Brain microvascular endothelial cell (primary cell): ENCODE results near the gene PIK3AP1.
A peak's percentile ranks its signal among the peaks of the same experiment; 100 is the strongest.

Experiments
- DNase-seq: peaks from one replicate; pipeline ENCODE4 v3.0.0-alpha.2; 2020
- H3K27ac ChIP-seq: fragments of 250-450 bp; sonication (Bioruptor Pico); 2 replicates; pipeline ENCODE4 v1.5.1; 2020; ENCODE audit warnings: mild to moderate bottlenecking, moderate library complexity
- H3K27me3 ChIP-seq: fragments of 250-450 bp; sonication (Bioruptor Pico); replicated peaks from 2 replicates; pipeline ENCODE4 v1.5.1; 2020; ENCODE audit warnings: mild to moderate bottlenecking
- H3K36me3 ChIP-seq: fragments of 250-450 bp; sonication (Bioruptor Pico); replicated peaks from 2 replicates; pipeline ENCODE4 v1.5.1; 2020; ENCODE audit warnings: mild to moderate bottlenecking
- H3K4me3 ChIP-seq: 2 replicates; pipeline ENCODE4 v1.5.1; 2011; ENCODE audit warnings: low read depth, mild to moderate bottlenecking, control low read depth, low read length, moderate library complexity
- in situ Hi-C: cut with HindIII; loops from 2 replicates; pipeline ENCODE4 v1.10.0; 2017; ENCODE audit warnings: low sequenced_read_pairs, low pct_ligation_motif_present
- TF ChIP-seq, protein P1 (sequence below): IDR thresholded peaks from 2 replicates; pipeline ENCODE4 v1.5.1; 2011; ENCODE audit warnings: low read depth, mild to moderate bottlenecking, moderate library complexity, low read length, control low read depth, inconsistent platforms; ENCODE audit errors: missing control alignments

PIK3AP1 gene

DNA sequence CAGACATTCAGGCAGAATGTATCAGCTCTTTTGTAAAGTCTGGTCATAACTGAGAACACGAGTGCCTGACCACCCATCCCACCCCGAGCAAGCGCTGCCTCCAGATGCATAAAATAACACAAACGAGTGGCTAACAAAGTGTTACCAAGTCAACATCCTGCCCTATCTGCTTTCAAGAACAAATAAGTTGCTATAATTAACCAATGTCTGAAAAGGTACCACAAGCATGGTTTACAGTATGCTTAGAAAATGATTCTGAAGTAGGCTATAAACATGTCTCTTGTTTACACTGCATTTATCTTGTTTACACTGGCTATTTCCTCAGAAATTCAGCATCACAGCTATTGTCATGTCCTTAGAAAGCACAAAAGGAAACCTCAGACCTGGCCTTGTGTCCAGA, 49.5 kb downstream of the PIK3AP1 start:
- no peak for DNase-seq
- Histone ChIP-seq H3K27me3 (no peaks in the 10 kb centered on the region), H3K36me3 (no peaks in the 10 kb centered on the region), H3K27ac (no peak overlapping the region), H3K4me3 (no peak overlapping the region)
- TF ChIP-seq, protein P1, sequence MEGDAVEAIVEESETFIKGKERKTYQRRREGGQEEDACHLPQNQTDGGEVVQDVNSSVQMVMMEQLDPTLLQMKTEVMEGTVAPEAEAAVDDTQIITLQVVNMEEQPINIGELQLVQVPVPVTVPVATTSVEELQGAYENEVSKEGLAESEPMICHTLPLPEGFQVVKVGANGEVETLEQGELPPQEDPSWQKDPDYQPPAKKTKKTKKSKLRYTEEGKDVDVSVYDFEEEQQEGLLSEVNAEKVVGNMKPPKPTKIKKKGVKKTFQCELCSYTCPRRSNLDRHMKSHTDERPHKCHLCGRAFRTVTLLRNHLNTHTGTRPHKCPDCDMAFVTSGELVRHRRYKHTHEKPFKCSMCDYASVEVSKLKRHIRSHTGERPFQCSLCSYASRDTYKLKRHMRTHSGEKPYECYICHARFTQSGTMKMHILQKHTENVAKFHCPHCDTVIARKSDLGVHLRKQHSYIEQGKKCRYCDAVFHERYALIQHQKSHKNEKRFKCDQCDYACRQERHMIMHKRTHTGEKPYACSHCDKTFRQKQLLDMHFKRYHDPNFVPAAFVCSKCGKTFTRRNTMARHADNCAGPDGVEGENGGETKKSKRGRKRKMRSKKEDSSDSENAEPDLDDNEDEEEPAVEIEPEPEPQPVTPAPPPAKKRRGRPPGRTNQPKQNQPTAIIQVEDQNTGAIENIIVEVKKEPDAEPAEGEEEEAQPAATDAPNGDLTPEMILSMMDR: no peak
- in situ Hi-C loops: no loop called here

GRCh38 chr10:96667401-96667800, 52.9 kb downstream of the PIK3AP1 start:
- no peaks in the 10 kb centered on the region for H3K36me3 ChIP-seq
- TF ChIP-seq, protein P1: no peak
- in situ Hi-C loops: no loop called here
- peak; percentile 28 for DNase-seq
- H3K27me3 ChIP-seq: no peaks in the 10 kb centered on the region
- H3K4me3 ChIP-seq: no peak overlapping the region
- H3K27ac ChIP-seq: no peak overlapping the region

DNA sequence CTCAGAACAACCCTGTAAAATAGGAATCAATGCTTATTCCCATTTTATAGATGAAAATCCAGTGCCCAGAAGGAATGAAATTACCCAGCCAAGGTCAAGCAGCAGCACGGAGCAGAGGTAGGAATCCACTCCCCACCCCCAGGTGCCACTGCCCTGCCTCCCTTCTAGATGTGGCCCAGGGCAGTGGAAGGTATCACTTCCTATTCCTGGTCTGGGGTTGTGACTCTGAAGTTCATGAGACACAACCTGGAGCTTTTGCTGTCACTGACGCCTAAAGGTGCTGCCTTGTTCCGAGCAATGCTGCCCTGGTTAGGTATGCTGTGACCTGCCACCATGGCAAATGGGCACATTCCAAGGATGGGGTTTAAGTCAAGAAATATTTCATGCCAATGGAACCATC, 53.6 kb downstream of the PIK3AP1 start:
- no peak for DNase-seq
- Histone ChIP-seq H3K27ac (no peak overlapping the region), H3K4me3 (no peak overlapping the region), H3K36me3 (no peaks in the 10 kb centered on the region), H3K27me3 (no peaks in the 10 kb centered on the region)
- in situ Hi-C loops: no loop called here
- TF ChIP-seq, protein P1: no peak

DNA sequence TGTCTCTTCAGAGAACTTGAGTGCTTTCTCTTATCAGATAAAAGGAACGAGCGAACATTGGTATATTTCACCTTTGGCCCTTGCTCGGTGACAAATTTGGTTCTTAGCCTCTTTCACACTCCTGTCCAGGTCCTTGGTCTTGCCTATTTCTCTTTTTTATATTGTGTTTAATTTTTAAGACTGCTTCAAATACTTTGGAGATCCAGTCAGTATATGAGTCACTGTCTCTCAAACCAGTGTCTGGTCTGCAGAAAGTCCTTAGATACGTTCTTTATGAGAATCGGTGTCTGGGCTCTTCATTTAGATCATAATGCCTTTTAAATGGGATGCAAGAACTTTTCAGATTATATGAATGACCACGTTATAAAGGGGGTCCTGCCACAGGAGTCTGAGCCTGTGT, 55.0 kb downstream of the PIK3AP1 start:
- Histone ChIP-seq H3K27me3 (no peaks in the 10 kb centered on the region), H3K36me3 (no peaks in the 10 kb centered on the region), H3K4me3 (no peak overlapping the region), H3K27ac (no peak overlapping the region)
- TF ChIP-seq, protein P1: no peak
- in situ Hi-C loops: no loop called here
- DNase-seq: peak; percentile 56

DNA sequence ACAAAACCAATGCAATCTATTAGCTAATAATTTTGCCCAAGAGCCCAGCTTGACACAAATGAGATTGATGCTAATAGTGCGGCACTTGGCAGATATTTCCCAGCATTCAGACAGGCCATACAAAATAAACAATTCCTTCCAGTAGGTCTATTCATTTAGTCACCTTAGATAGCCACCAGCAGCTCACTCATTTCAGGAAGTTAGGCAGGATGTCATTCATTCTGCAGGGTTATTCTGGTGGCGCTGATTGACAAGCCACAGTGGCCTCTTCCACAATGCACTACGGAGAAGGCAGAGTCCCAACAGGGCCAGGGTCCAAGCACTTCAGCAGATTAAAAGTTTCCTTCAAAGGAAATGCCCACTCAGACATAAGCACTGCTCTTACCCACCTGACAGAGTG, 55.8 kb downstream of the PIK3AP1 start:
- in situ Hi-C loops: no loop called here
- DNase-seq: no peak

DNA sequence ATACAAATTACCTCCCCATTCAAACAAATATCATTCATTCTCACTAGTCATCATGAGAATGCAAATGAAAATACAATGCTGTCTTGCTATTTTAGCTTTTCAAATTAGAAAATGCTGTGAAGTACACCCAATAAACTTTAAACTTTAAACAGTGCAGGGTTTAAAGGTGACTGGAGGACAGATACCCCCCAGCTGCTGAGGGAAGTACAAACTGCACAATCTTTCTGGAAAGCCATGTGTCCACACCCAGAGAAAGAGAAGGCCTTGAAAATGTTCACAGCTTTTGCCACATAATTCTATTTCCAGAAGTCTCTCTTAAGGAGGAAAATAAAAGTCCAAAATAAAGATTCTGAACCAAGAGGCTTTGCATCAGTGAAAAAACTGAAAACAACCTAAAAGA, 56.5 kb downstream of the PIK3AP1 start:
- H3K36me3 ChIP-seq: no peaks in the 10 kb centered on the region
- H3K27ac ChIP-seq: no peak overlapping the region
- no peaks in the 10 kb centered on the region for H3K27me3 ChIP-seq
- TF ChIP-seq, protein P1: no peak
- H3K4me3 ChIP-seq: no peak overlapping the region
- in situ Hi-C loops: no loop called here
- no peak for DNase-seq

More for the DNA sequence above, 55.8 kb downstream of the PIK3AP1 start:
- no peak overlapping the region for H3K27ac ChIP-seq
- H3K27me3 ChIP-seq: no peaks in the 10 kb centered on the region
- H3K36me3 ChIP-seq: no peaks in the 10 kb centered on the region
- TF ChIP-seq, protein P1: no peak
- H3K4me3 ChIP-seq: no peak overlapping the region
